IPS-15b (cell line): ENCODE measurements around the gene ZFYVE27.

Source experiments
- H3K27me3 ChIP-seq: one replicate; pipeline ENCODE4 v1.6.1; 2013; ENCODE audit warnings: low read length; ENCODE audit not compliant: control insufficient read depth, insufficient read depth
- H3K36me3 ChIP-seq: one replicate; pipeline ENCODE4 v1.6.1; 2013; ENCODE audit warnings: low read length; ENCODE audit not compliant: control insufficient read depth, insufficient read depth
- H3K4me1 ChIP-seq: one replicate; pipeline ENCODE4 v1.6.1; 2013; ENCODE audit warnings: mild to moderate bottlenecking, low read length; ENCODE audit not compliant: control insufficient read depth, insufficient read depth
- H3K4me3 ChIP-seq: one replicate; pipeline ENCODE4 v1.5.1; 2013; ENCODE audit warnings: low read depth, low read length
- H3K9ac ChIP-seq: one replicate; pipeline ENCODE4 v1.6.1; 2013; ENCODE audit warnings: low read depth, mild to moderate bottlenecking, low read length
- H3K9me3 ChIP-seq: one replicate; pipeline ENCODE4 v1.6.1; 2013; ENCODE audit warnings: mild to moderate bottlenecking, low read length; ENCODE audit not compliant: control insufficient read depth, insufficient read depth

Gene ZFYVE27

GRCh38 chr10:97779492-97779891 lies 42.6 kb downstream of the ZFYVE27 start:
- Histone ChIP-seq H3K4me1 (peaks cover 16% of the 10 kb centered on the region), H3K27me3 (peaks cover 17% of the 10 kb centered on the region), H3K9me3 (no peaks in the 10 kb centered on the region), H3K36me3 (no peaks in the 10 kb centered on the region), H3K4me3 (no peak overlapping the region), H3K9ac (no peak overlapping the region)

DNA sequence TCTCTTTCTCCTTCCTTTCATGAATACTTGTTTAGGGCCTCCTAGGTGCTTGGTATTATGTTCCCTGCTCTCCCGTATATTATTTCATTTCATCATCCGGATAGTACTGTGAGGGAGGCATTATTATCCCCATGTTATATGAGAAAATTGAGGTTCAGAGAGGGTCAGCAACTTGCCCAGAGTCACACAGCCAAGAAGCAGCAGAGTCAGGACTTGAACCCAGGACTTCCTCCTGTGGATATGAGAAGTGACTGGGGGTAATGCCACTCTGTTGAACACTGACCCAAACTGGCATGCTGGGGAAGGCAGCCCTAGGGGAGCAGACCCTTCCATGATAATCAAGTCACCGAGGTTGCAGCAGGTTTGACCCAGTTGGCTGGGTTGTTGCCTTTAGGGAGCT lies 43.0 kb downstream of the ZFYVE27 start:
- Histone ChIP-seq H3K4me1 (peaks cover 16% of the 10 kb centered on the region), H3K9ac (no peak overlapping the region), H3K9me3 (no peaks in the 10 kb centered on the region), H3K4me3 (no peak overlapping the region), H3K27me3 (peaks cover 17% of the 10 kb centered on the region), H3K36me3 (no peaks in the 10 kb centered on the region)

DNA sequence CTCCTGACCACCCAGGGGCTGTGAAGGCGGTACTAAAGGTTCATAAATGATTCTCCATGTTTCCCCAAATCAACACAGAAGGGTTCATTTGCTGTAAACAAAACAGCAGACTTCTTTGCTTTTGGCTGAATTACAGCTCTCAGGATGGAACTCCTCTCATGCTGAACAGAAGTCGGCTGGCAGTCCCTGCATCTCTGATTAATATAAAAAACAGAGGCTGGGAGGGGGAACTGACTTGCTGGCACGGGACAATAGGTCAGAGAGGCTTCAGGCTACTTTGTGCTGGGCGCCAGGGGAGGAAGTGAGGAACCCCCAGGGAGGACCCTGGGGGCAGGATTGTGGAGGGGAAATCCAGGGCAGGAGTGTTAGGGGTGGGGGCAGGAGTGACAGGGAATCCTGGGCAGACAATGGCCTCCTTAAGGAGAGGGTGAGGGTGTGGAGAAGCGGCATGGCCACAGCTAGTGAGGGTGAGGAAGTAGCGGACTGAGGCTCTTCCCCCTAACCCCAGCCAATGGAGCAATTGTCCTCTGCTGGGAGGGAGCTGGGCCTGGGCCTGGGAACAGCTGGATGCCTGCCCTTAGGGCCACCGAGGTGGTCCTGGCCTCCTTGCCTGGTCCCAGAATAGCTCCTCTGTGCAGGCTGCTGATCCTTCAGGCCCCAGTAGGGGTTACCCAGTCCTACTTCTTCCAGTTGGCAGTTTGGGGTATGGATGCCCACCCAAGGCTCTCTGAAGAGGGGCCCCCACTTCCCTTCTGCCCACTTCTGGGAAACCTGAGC lies 44.1 kb downstream of the ZFYVE27 start:
- peaks cover 17% of the 10 kb centered on the region for H3K27me3 ChIP-seq
- no peak overlapping the region for H3K4me3 ChIP-seq
- no peak overlapping the region for H3K9ac ChIP-seq
- peaks cover 16% of the 10 kb centered on the region for H3K4me1 ChIP-seq
- H3K9me3 ChIP-seq = no peaks in the 10 kb centered on the region
- no peaks in the 10 kb centered on the region for H3K36me3 ChIP-seq

DNA sequence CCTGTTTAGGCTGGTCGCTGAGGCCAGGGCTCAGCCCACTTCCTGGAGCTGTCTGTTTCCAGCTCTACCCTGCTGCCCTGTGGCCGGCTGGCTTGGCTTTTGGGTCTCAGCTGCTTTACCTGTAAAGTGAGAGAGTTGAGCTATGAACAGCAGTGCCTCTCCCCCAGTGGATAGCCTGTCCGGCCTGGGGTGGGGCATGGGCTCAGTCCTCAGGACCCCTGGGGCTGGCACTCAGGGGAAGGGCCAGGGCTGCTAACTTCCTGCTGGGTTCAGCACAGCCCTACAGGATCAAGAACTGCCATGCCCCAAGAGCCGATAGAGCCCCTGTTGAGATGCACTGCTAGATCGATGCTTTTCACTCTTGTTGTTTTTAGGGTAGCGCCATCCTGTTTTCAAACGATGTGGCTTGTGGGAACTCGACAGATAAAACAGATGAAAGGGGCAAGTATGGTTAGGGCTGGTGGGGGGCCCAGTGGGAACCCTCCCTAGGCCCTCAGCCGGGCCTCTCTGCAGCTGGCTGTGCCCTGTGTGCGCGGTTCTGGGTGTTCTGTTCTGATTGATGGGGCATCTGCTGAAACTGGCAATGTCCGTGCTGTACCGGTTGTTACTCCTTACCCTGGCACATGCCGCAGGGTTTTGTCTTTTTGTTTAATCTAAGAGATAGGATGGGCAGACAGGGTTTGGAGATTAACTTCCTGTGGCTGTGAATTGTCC lies 44.8 kb downstream of the ZFYVE27 start:
- H3K9me3 ChIP-seq = no peaks in the 10 kb centered on the region
- H3K9ac ChIP-seq = no peak overlapping the region
- H3K36me3 ChIP-seq = no peaks in the 10 kb centered on the region
- H3K4me1 ChIP-seq = peaks cover 16% of the 10 kb centered on the region
- H3K4me3 ChIP-seq = no peak overlapping the region
- H3K27me3 ChIP-seq = peaks cover 20% of the 10 kb centered on the region

DNA sequence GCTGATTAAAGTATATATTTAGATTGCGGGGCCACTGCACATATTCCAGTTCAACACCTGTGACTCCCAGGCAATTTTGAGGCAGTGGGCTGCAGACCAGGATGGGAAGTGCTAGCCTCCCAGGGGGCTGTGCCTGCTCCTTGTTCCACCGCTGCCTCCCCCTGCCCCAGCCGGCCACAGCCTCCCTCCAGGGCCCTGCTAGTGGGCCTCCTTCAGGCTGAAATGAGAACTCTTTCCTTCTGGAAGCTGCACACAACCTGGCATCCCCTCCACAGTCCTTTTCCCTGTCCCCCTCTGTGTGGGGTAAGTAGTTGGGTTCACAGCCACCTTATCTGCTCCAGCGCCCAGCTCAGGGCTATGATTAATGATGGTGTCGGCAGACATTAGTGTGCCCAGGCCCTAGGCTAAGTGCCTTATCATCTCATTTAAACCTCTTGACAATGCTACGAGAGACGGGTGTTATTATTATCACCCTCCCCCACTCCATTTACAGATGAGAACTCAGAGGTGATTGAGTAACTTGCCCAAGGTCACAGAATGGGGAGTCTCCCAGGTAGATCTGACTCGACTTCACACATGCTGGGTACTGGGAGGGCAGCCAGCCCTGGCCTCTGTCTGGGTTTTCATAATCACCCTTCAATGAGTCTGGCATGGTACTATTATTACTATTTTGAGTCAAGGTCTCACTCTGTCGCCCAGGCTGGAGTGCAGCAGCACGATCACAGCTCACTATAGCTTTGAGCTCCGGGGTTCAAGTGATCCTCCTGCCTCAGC lies 45.7 kb downstream of the ZFYVE27 start:
- Histone ChIP-seq H3K4me3 (no peak overlapping the region), H3K9ac (no peak overlapping the region), H3K36me3 (no peaks in the 10 kb centered on the region), H3K4me1 (peaks cover 16% of the 10 kb centered on the region), H3K27me3 (peaks cover 20% of the 10 kb centered on the region), H3K9me3 (no peaks in the 10 kb centered on the region)

GRCh38 chr10:97784200-97784810 lies 47.4 kb downstream of the ZFYVE27 start:
- Histone ChIP-seq H3K9me3 (no peaks in the 10 kb centered on the region), H3K9ac (no peak overlapping the region), H3K36me3 (no peaks in the 10 kb centered on the region), H3K4me3 (no peak overlapping the region), H3K4me1 (peaks cover 10% of the 10 kb centered on the region), H3K27me3 (peaks cover 14% of the 10 kb centered on the region)

- Histone ChIP-seq H3K4me3 (no peak overlapping the region), H3K36me3 (no peaks in the 10 kb centered on the region), H3K4me1 (peaks cover 10% of the 10 kb centered on the region), H3K9me3 (no peaks in the 10 kb centered on the region), H3K9ac (no peak overlapping the region), H3K27me3 (peaks cover 8% of the 10 kb centered on the region)
These were observed 48.3 kb downstream of the ZFYVE27 start for GRCh38 chr10:97785231-97785630.

GRCh38 chr10:97785731-97786130 lies 48.8 kb downstream of the ZFYVE27 start:
- Histone ChIP-seq H3K4me3 (no peak overlapping the region), H3K9me3 (no peaks in the 10 kb centered on the region), H3K9ac (no peak overlapping the region), H3K27me3 (peaks cover 8% of the 10 kb centered on the region), H3K4me1 (peaks cover 8% of the 10 kb centered on the region), H3K36me3 (no peaks in the 10 kb centered on the region)

- no peaks in the 10 kb centered on the region for H3K9me3 ChIP-seq
- H3K36me3 ChIP-seq = no peaks in the 10 kb centered on the region
- H3K9ac ChIP-seq = no peak overlapping the region
- no peak overlapping the region for H3K4me3 ChIP-seq
- H3K4me1 ChIP-seq = no peaks in the 10 kb centered on the region
- H3K27me3 ChIP-seq = peaks cover 6% of the 10 kb centered on the region
These were observed 51.9 kb downstream of the ZFYVE27 start for GRCh38 chr10:97788552-97789442.

DNA sequence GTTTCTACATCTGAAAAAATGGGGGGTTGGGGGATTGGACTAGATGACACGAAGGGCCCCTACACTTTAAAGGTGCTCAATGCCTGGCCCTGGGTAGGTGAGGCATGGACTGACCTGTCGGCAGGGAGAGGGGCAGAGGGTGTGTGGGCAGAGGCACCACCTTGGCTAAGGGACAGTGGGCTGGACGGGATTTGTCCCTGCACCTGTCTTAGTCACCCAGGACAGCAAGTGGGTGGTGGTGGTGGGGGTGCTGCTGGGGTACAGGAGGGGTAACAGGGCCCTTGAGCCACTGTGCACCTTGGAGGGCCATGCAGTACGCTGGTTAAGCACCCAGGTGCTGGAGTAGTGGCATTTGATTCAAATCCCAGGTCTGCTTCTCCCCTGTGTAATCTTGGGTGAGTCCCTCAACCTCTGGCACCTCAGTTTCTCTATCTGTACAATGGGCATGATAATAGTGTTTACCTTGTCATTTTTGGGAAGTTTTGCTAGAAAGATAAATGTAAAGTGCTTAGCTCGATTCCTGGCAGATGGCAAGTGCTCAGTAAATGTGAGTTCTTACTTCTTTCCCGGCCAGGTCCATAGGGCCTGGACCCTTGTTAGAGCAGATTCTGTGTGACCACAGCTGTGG lies 53.0 kb downstream of the ZFYVE27 start:
- Histone ChIP-seq H3K36me3 (no peaks in the 10 kb centered on the region), H3K9ac (no peak overlapping the region), H3K4me1 (no peaks in the 10 kb centered on the region), H3K27me3 (peaks cover 3% of the 10 kb centered on the region), H3K4me3 (no peak overlapping the region), H3K9me3 (no peaks in the 10 kb centered on the region)
